K562 (cell line): Measurements from ENCODE around the gene WIPF1. TPM values are rescaled to one million over a fixed set of nuclear protein-coding genes. Genes with fewer than 3 reads are reported as not detected.

Source experiments
- CEBPB ChIP-seq: fragments of 450-650 bp; IDR thresholded peaks from 2 replicates; pipeline ENCODE4 v1.6.1; 2016; ENCODE audit warnings: missing genetic modification characterization, missing compliant biosample characterization
- FOXA3 ChIP-seq, 2 experiments: fragments of 450-650 bp in 1 of 2; sonication (generic) in 1 of 2; formaldehyde crosslinking; IDR thresholded peaks in 1 of 2; conservative IDR thresholded peaks in 1 of 2; 2 replicates each; pipeline versions ENCODE4 v1.4.0 to v1.8.0; 2020 to 2022; ENCODE audit warnings: mild to moderate bottlenecking in 2 of 2, missing genetic modification reagents in 1 of 2
- GABPB1 ChIP-seq: sonication (generic); formaldehyde crosslinking; IDR thresholded peaks from 2 replicates; pipeline ENCODE4 v1.8.0; 2022; ENCODE audit warnings: mild to moderate bottlenecking, missing genetic modification reagents
- L3MBTL2 ChIP-seq: fragments of 450-650 bp; IDR thresholded peaks from 2 replicates; pipeline ENCODE4 v1.6.1; 2016; ENCODE audit warnings: mild to moderate bottlenecking, moderate library complexity
- NCOA6 ChIP-seq: fragments of 450-650 bp; IDR thresholded peaks from 2 replicates; pipeline ENCODE4 v1.6.1; 2017; ENCODE audit warnings: mild to moderate bottlenecking
- POLR2A ChIP-seq: fragments of 450-650 bp; conservative IDR thresholded peaks from 2 replicates; pipeline ENCODE4 v1.6.1; 2016
- RAD21 ChIP-seq, 2 experiments: fragments of 250-450 bp in 1 of 2; fragments of 450-650 bp in 1 of 2; sonication (Bioruptor Pico) in 1 of 2; formaldehyde crosslinking in 1 of 2; IDR thresholded peaks in 1 of 2; conservative IDR thresholded peaks in 1 of 2; 2 replicates each; pipeline versions ENCODE4 v1.4.0 to v1.8.0; 2020 to 2022; ENCODE audit warnings: mild to moderate bottlenecking in 2 of 2, moderate library complexity in 1 of 2
- SMARCC2 ChIP-seq: fragments of 450-650 bp; IDR thresholded peaks from 2 replicates; pipeline ENCODE4 v1.6.1; 2017; ENCODE audit warnings: antibody characterized with exemption, moderate library complexity, mild to moderate bottlenecking, low read depth
- TBP ChIP-seq: optimal IDR thresholded peaks from 2 replicates; pipeline ENCODE3; 2011; ENCODE audit warnings: low read depth, low read length, improper control_type of control experiment
- ZNF23 ChIP-seq: fragments of 250-450 bp; sonication (Bioruptor Pico); IDR thresholded peaks from 2 replicates; pipeline ENCODE4 v1.4.0; 2020; ENCODE audit warnings: mild to moderate bottlenecking
- ZNF316 ChIP-seq: fragments of 450-650 bp; IDR thresholded peaks from 2 replicates; pipeline ENCODE4 v1.6.1; 2016
- polyA plus RNA-seq, 8 experiments: library from polyadenylated mRNA; depleted of rRNA in 4 of 8; stranded (reverse) in 5 of 8; unstranded in 3 of 8; fragments of >200 nt; fragmentation: Nextera tagmentation in 2 of 8; fragmentation: Illumina TruSeq in 1 of 8; extraction: Ambion mirVana in 2 of 8; extraction: Trizol in 1 of 8; gene quantifications; 2 replicates each; pipeline versions ENCODE4 v1.2.1 to v1.2.3, GENCODE V29; 2011 to 2014; ENCODE audit warnings: inconsistent platforms in 1 of 8, missing spikeins in 1 of 8
- total RNA-seq, 7 experiments: library from RNA; depleted of rRNA in 6 of 7; stranded (reverse); fragments of >200 nt in 6 of 7; fragmentation: Illumina TruSeq in 2 of 7; extraction: Trizol in 2 of 7; gene quantifications; 2 replicates each; pipeline versions ENCODE4 v1.2.1 to v1.2.3, GENCODE V29; 2011 to 2021; ENCODE audit warnings: low replicate concordance in 1 of 7
- TF ChIP-seq, protein P1 (sequence below): sonication (generic); formaldehyde crosslinking; IDR thresholded peaks from 2 replicates; pipeline ENCODE4 v1.8.0; 2022; ENCODE audit warnings: missing genetic modification reagents, mild to moderate bottlenecking, moderate library complexity, borderline replicate concordance
- TF ChIP-seq, protein P2 (sequence below): fragments of 450-650 bp; formaldehyde crosslinking; IDR thresholded peaks from 2 replicates; pipeline ENCODE4 v1.4.0; 2022; ENCODE audit warnings: mild to moderate bottlenecking, moderate library complexity
- TF ChIP-seq, protein P3 (sequence below): sonication (generic); formaldehyde crosslinking; IDR thresholded peaks from 2 replicates; pipeline ENCODE4 v1.8.1; 2023; ENCODE audit warnings: mild to moderate bottlenecking, missing genetic modification reagents, moderate library complexity
- TF ChIP-seq, protein P4 (sequence below), 3 experiments: fragments of 200-800 bp in 1 of 3; fragments of 250-450 bp in 1 of 3; fragments of 450-650 bp in 1 of 3; sonication (Bioruptor Pico) in 1 of 3; sonication (Bioruptor generic) in 1 of 3; formaldehyde crosslinking in 1 of 3; IDR thresholded peaks; 2 replicates each; pipeline versions ENCODE4 v1.6.1 to v1.8.0; 2016 to 2022; ENCODE audit warnings: mild to moderate bottlenecking in 2 of 3, missing genetic modification characterization in 2 of 3, missing compliant biosample characterization in 1 of 3, moderate library complexity in 1 of 3
- TF ChIP-seq, protein P5 (sequence below), 3 experiments: IDR thresholded peaks in 2 of 3; conservative IDR thresholded peaks in 1 of 3; 2 replicates each; pipeline ENCODE4 v1.5.1; 2011 to 2012; ENCODE audit warnings: low read length in 3 of 3, mild to moderate bottlenecking in 3 of 3, control low read depth in 2 of 3, improper control_type of control experiment in 1 of 3, inconsistent platforms in 1 of 3, low read depth in 1 of 3, mixed read lengths in 1 of 3, moderate library complexity in 1 of 3; ENCODE audit not compliant: insufficient read depth in 2 of 3

The WIPF1 gene
- total and polyA plus RNA-seq, 9 of the 15 experiments (the other 6 are each of a cell fraction or from before 2014, with no cell fraction given), result 0.54 to 4.9 (median 2.4) TPM

DNA sequence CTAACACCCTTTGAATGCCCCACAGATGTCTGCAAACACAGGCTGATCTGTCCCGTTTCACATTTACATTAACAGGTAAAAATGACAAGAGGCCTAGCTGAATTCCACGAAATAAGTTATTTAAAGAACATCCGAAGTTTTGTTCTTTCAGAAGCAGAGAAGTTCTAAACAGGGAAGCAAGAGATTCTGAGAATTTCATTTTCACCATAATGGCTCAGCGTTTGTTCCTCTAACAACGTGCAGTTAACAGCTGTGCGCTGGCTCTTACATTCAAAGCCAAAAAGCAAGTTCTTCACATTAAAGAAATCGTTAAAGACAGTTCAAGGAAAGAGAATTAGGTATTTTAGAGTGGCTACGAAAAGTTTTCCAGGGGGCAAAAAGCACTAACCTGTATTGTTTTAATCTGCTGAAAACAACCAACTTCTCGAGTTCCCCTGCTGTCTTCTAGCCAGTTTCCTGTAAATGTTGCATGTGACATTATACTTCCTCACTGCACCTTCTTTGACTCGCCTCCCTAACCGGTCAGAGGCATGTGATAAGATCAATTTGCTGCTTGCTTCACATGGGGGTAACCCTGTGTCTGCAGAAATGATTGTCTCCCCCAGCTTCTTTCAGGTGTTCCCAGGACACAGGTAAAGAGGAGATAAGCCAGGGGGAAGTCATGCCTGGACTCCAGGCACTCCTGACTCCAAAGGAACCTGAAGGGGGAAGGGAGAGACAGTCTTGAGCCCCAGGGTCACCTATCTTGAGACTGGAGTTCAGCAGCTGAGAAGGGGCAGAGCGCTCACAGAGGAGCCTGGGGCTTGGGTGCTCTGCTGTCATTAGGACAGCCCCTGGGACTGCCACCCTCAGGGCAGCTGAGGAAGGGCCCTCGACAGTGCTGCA, 36.8 kb upstream of the WIPF1 start (continued):
- TF ChIP-seq L3MBTL2 (peak; percentile 83), TBP (no peak), POLR2A (no peak), ZNF23 (0 out of 2 replicates have a peak, but pooled peaks have one; percentile 12), NCOA6 (no peak), RAD21 (CRISPR knock-in tag; conservative IDR thresholded peaks at IDR 0.05 in 1 of 2, IDR thresholded peaks at IDR 0.05 in 1 of 2) (peak in 1 of 2 experiments; percentile 20; a peak in 1 of 4 replicates), ZNF316 (no peak), GABPB1 (CRISPR knock-in tag) (0 out of 2 replicates have a peak, but pooled peaks have one; percentile 22), CEBPB (tag) (peak; percentile 83), FOXA3 (CRISPR knock-in tag; conservative IDR thresholded peaks at IDR 0.05 in 1 of 2, IDR thresholded peaks at IDR 0.05 in 1 of 2) (no peak), SMARCC2 (0 out of 2 replicates have a peak, but pooled peaks have one; percentile 15)
- TF ChIP-seq, protein P1, sequence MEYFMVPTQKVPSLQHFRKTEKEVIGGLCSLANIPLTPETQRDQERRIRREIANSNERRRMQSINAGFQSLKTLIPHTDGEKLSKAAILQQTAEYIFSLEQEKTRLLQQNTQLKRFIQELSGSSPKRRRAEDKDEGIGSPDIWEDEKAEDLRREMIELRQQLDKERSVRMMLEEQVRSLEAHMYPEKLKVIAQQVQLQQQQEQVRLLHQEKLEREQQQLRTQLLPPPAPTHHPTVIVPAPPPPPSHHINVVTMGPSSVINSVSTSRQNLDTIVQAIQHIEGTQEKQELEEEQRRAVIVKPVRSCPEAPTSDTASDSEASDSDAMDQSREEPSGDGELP (CRISPR knock-in tag), result peak; percentile 64; the same call in 1 of the 2 replicates
- TF ChIP-seq, protein P2, sequence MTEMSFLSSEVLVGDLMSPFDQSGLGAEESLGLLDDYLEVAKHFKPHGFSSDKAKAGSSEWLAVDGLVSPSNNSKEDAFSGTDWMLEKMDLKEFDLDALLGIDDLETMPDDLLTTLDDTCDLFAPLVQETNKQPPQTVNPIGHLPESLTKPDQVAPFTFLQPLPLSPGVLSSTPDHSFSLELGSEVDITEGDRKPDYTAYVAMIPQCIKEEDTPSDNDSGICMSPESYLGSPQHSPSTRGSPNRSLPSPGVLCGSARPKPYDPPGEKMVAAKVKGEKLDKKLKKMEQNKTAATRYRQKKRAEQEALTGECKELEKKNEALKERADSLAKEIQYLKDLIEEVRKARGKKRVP (CRISPR knock-in tag), result peak; percentile 36; the same call in 1 of the 2 replicates
- TF ChIP-seq, protein P3, sequence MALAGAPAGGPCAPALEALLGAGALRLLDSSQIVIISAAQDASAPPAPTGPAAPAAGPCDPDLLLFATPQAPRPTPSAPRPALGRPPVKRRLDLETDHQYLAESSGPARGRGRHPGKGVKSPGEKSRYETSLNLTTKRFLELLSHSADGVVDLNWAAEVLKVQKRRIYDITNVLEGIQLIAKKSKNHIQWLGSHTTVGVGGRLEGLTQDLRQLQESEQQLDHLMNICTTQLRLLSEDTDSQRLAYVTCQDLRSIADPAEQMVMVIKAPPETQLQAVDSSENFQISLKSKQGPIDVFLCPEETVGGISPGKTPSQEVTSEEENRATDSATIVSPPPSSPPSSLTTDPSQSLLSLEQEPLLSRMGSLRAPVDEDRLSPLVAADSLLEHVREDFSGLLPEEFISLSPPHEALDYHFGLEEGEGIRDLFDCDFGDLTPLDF (CRISPR knock-in tag), result peak; percentile 37; the same call in 1 of the 2 replicates
- TF ChIP-seq, protein P4, sequence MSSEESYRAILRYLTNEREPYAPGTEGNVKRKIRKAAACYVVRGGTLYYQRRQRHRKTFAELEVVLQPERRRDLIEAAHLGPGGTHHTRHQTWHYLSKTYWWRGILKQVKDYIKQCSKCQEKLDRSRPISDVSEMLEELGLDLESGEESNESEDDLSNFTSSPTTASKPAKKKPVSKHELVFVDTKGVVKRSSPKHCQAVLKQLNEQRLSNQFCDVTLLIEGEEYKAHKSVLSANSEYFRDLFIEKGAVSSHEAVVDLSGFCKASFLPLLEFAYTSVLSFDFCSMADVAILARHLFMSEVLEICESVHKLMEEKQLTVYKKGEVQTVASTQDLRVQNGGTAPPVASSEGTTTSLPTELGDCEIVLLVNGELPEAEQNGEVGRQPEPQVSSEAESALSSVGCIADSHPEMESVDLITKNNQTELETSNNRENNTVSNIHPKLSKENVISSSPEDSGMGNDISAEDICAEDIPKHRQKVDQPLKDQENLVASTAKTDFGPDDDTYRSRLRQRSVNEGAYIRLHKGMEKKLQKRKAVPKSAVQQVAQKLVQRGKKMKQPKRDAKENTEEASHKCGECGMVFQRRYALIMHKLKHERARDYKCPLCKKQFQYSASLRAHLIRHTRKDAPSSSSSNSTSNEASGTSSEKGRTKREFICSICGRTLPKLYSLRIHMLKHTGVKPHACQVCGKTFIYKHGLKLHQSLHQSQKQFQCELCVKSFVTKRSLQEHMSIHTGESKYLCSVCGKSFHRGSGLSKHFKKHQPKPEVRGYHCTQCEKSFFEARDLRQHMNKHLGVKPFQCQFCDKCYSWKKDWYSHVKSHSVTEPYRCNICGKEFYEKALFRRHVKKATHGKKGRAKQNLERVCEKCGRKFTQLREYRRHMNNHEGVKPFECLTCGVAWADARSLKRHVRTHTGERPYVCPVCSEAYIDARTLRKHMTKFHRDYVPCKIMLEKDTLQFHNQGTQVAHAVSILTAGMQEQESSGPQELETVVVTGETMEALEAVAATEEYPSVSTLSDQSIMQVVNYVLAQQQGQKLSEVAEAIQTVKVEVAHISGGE (CRISPR knock-in tag; IDR thresholded peaks at IDR 0.05), result no peak; a peak in 1 of 6 replicates
- TF ChIP-seq, protein P5, sequence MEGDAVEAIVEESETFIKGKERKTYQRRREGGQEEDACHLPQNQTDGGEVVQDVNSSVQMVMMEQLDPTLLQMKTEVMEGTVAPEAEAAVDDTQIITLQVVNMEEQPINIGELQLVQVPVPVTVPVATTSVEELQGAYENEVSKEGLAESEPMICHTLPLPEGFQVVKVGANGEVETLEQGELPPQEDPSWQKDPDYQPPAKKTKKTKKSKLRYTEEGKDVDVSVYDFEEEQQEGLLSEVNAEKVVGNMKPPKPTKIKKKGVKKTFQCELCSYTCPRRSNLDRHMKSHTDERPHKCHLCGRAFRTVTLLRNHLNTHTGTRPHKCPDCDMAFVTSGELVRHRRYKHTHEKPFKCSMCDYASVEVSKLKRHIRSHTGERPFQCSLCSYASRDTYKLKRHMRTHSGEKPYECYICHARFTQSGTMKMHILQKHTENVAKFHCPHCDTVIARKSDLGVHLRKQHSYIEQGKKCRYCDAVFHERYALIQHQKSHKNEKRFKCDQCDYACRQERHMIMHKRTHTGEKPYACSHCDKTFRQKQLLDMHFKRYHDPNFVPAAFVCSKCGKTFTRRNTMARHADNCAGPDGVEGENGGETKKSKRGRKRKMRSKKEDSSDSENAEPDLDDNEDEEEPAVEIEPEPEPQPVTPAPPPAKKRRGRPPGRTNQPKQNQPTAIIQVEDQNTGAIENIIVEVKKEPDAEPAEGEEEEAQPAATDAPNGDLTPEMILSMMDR (IDR thresholded peaks at IDR 0.05 in 2 of 3, conservative IDR thresholded peaks at IDR 0.05 in 1 of 3; ENCODE audit: insufficient read depth in 2 of 3, low read depth in 1 of 3, low read length in 3 of 3), result peak in 2 of 3 experiments; percentile 30 to 36; a peak in 2 of 6 replicates
